HG02678 (cell line): ENCODE data around the gene RHOV.
A peak's percentile ranks its signal among the peaks of the same experiment; 100 is the strongest.

Source experiments
- ATAC-seq: cut with Tn5 transposase; IDR thresholded peaks from one replicate; pipeline ENCODE4 v1.9.1; 2021; ENCODE audit warnings: mild to moderate bottlenecking, moderate library complexity; ENCODE audit not compliant: unreplicated experiment

The RHOV gene, protein sequence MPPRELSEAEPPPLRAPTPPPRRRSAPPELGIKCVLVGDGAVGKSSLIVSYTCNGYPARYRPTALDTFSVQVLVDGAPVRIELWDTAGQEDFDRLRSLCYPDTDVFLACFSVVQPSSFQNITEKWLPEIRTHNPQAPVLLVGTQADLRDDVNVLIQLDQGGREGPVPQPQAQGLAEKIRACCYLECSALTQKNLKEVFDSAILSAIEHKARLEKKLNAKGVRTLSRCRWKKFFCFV

DNA sequence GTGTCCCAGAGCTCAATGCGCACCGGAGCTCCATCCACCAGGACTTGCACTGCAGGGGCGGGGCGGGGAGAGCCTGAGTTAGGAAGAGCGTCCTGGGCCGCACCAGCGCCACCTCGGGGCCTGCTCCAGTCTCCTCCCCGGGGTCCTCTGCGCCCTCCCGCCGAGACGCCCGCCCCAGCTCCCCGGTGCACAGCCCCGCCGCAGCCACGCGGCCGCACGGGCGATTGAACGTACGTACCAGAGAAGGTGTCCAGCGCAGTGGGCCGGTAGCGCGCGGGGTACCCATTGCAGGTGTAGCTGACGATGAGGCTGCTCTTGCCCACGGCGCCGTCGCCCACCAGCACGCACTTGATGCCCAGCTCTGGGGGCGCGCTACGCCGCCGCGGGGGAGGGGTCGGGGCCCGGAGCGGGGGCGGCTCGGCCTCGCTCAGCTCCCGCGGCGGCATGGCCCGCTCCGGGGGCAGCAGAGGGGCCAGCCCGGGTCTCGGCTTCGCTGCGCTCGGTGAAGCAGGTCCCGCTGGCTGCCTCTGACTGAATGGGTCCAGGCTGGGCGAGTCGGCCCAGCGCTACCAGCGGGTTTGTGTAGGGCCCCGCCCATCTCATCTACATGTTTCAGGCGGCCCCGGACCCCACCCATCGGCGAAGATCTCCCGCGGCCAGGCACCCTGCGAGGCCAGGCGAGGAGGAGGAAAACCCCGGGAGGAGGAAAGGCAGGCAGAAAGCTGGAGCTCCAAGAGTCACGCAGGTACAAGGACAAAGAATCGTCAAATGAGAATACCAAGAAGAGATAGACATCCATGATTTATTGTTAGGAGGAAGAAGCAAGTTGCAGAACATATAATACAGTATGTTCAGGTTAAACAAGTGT is at the start of gene RHOV:
Gene RHOV (minus strand): TSS at position 541 of the 868 bp plus-strand sequence. CDS start 95 bp downstream, at position 446.
- peak; percentile 53 for ATAC-seq

DNA sequence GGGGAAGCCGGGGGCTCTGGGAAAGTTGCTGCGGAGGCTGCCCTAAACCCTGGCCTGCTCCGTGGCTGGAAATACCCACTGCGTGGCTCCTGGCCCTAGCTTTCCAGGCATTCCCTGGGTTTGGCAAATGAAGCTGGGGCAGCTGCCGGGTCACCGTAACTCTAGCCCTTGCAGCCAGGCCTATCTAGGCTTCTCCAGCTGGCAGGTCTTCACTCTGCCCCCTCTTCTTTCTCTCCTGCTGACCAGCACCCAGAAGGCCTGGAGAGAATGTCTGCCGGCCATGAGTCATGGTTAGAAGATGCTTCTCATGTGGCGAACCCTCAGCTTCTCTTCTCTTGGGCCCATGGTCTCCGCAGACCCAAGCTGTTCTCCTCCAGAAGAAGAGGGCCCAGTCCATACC is 49.5 kb upstream of the RHOV start:
- no peak for ATAC-seq

DNA sequence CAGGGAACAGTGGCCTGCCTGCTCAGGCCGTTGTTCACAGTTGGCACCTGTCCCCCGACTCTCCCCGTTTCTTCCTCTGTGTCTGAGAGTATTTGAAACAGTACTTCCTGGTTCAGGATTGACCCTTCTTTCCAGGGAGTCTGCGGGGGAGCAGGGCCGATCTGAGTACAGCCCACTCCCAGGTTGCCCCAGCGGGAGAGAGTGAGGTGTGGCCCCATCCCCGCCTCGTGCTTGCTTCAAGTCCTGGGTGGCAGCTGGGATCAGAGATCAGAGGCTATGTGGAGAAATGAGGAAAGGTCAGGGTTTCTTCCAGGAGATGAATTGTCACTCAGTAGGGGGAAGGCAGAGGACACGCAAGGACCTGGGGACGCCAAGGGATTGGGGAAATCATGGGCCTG is 48.6 kb upstream of the RHOV start:
- no peak for ATAC-seq

DNA sequence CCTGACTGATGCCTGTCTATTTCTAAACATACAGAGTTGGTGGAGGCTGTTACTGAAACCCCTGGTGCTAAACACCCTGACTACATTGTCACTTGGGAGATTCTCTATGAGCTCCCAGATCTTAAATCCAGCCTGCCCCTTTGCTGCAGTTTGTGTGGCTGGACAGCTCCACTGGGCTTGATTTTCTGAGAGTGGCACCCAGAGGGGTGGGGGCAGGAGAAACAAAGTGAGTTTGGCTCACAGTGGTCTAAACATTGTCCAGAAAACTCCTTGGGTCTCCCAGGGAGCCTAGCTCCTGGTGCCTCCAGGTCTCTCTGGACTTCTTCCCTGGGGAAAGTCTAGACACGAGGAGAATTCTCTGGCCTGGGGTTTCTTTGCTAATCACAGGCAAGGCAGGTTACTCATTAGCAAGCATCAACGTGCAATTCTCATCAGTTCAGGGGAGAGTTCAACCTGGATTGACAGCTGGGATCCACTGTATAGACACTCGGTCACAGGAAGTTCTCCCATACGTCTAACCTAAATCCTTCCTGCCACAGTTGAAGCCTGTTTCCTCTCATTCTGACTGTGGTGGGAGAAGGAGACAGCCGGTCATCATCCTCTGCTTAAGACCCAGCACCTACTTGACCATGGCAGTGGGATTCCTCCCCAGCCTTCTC is 48.0 kb upstream of the RHOV start:
- ATAC-seq: no peak

DNA sequence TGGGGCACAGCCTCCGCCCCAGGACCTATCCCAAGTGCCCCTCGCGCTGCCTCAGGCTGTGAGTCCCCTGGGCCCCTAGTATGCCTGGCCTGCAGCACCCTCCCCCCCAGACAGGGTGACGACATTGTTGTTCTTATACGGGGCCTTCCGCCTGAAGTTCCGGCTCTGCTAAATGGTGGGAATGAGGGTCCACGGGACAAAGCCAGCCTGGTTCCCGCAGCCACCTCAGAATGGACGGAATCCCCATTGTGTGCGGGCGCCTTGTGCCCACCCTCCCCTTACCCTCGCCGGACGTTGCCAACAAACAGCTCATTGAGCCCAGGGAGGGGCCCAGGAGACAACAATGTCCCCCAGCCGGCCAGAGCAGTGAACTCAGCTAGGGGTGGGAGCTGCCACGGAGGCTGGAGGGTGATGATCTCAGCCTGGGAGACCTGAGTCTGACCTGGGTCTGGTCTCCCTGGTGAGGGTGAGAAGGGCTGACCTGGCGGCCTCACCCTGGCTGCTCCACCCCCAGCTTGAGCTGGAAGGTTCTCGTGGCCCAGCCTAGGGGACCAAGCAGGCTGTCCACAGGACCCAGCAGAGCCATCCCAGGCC is 44.9 kb upstream of the RHOV start:
- ATAC-seq: no peak

DNA sequence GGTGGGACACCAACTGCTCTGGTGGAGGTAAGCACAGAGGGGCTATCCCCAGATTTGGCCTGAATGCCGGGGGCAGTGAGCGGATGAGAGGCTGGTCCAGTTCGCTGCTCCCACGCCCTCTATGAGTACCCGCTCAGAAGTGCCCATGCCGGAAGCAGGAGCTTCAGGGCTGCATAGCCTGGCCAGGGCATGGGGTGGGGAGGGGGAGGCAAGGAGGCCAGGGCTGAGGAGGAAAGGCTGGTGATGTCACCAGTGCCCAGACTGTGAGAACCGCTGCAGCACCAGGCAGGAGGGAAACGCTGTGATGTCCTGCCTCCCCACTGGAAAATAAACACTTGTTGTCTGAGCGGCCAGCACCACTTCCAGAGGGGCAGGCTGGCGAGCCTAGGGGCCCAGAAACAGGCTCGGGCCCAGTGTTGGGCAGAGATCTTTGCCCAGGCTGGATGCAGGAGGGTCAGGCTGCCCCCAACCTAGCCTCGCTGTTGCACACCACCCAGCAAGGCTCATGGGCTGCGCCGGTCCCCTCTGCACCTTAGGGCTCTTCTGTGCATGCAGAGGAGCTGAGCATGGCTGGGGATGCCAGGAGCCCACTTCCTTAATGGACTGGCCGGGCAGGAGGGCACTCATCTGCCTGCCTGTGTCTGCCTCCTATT is 44.2 kb upstream of the RHOV start:
- ATAC-seq: no peak

DNA sequence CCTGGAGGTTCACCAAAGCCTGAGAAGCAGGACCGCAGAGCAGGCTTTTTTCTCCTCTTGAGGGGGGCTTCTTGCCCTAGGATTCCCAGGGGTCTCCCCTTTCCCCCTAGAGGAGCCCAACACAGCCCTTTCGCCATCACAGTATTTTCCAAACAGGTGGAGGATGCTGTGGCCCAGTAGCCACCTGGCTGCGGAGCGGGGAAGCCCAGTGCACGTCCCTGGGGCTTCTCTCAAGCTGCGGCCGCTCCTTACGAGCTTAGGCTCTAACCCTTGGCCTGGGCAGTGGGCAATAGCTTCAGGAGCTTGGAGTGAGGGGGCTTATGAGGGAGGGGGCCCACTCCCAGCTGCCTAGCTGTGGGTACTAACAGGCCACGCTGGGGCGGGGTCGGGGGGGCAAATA is 43.6 kb upstream of the RHOV start:
- no peak for ATAC-seq

DNA sequence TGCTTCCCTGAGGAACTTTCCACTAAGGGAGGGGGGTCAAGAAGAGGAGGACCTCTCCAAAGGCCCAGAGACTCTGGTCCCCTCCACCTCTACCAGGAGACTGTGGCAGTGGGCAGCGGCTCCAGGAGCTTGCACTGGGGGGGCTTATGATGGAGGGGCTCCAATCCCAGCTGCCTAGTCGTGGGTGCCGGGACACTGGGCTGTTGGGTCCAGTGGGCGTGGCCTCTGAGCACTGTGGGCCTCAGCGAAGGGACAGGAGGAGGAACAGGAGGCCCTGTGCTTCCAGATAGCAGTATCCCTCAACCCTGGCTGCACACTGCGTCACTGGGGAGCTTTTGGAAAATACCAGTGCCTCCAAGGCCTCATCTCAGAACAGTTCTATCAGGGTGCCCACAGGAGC is 41.6 kb upstream of the RHOV start:
- no peak for ATAC-seq

DNA sequence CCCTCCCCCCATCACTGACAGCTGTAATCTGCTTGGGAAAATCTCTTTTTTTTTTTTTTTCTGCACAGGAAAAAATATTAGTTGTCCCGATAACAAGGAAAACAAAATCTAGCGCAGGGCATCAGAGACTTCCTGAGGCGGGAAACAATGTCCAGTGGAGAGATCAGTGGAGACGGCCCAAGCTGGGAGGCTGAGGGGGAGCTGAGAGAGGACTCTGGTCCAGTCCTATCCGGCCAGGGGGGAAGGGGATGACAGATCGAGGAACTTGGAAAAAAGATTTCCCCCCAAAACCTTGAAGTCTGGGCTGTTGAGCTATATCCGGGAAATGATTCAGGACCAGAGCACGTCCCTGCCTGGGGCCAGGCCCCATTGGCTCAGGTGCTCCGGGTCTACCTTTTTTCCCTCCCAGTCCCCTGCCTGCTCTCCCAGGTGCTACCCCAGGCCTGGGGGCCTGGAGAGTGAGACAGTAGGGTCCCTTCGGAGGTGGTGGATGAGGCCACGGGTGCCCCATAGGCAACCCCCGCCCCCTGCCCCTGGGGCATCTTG is 41.2 kb upstream of the RHOV start:
- ATAC-seq: no peak

DNA sequence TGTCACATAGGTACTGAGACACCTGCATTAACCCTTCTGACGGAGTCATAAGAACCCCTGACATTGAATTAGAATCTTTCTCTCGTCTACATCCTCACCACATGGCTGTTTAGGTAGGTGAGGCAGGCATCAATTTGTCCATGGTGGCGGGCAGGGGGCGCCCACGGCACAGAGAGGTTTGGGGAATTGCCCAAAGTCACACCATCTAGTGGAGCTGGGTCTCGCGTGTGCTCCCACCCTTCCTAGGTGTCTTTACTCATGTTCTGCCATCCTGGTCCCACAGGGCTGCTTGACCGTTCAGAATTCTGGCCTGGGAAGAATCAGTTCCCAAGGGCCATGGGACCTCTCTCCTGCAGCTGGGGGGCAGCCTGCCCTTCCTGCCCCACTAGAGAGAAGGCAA is 40.5 kb upstream of the RHOV start:
- ATAC-seq: no peak

DNA sequence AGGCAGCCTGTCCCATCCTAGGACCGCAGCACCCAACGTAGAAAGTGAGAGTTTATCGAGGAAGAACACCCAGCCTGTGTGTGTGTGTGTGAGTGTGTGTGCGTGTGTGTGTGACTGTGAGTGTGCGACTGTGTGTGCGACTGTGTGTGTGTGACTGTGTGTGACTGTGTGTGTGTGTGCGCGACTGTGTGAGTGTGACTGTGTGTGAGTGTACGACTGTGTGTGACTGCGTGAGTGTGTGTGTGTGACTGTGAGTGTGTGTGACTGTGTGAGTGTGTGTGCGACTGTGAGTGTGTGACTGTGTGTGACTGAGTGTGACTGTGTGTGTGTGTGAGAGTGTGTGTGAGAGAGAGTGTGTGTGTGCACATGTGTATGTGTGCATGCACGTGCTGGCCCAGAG is 40.0 kb upstream of the RHOV start:
- no peak for ATAC-seq

DNA sequence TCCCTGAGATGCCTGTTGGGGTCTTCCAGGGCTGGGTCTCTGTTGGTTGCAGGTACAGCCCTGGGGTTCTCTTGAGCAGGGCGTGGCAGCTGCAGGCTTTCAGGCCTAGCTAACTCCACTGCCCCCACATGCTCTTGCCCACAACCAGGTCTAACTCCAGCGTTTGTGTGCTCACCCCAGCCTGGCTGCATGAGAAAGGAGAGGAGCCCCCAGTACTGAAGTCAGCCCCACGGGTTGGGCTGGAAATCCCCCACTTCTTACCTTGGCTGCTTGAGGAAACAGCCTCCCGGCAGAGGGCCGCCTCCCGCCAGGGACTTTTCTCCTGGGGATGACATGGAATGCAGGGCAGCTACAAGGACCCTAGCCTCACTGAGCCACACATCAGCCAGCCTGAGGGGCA is 38.4 kb upstream of the RHOV start:
- no peak for ATAC-seq

DNA sequence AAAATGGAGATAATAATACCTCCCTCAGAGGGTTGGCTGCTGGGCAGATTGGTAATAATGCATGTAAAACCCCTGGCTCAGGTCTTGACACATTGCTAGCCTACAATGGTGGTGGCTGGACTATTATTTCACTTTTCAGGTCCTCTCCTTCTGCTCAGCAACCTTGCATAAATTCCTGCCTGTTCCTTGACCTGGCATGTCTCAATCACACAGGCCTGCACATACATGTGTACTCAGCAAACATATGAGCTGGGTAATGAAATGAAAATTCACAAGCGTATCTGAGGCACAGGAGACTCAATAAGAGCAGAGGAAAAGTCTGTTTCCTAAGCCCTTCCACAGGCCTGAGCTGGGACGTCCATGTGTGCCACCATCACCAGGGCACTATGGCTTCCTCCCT is 37.7 kb upstream of the RHOV start:
- ATAC-seq: no peak

DNA sequence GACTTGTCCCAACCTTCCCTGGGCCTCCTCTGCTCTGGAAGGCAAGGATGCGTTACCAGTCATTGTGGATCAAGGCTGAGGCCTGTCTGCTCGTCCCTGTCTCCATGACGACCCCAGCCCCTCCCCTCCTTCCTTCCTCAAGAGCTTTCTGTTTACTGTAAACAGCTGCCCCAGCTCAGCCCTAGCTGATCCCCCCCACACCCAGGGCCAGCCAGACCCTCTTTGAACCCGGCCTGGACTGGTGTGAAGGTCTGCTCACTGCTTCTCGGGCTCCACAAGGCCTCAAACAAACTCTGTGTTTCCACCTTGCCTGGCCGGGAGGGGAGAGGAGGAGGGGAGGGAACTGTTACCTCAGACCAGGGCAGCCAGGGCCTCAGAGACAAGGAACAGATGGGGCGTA is 37.1 kb upstream of the RHOV start:
- no peak for ATAC-seq

DNA sequence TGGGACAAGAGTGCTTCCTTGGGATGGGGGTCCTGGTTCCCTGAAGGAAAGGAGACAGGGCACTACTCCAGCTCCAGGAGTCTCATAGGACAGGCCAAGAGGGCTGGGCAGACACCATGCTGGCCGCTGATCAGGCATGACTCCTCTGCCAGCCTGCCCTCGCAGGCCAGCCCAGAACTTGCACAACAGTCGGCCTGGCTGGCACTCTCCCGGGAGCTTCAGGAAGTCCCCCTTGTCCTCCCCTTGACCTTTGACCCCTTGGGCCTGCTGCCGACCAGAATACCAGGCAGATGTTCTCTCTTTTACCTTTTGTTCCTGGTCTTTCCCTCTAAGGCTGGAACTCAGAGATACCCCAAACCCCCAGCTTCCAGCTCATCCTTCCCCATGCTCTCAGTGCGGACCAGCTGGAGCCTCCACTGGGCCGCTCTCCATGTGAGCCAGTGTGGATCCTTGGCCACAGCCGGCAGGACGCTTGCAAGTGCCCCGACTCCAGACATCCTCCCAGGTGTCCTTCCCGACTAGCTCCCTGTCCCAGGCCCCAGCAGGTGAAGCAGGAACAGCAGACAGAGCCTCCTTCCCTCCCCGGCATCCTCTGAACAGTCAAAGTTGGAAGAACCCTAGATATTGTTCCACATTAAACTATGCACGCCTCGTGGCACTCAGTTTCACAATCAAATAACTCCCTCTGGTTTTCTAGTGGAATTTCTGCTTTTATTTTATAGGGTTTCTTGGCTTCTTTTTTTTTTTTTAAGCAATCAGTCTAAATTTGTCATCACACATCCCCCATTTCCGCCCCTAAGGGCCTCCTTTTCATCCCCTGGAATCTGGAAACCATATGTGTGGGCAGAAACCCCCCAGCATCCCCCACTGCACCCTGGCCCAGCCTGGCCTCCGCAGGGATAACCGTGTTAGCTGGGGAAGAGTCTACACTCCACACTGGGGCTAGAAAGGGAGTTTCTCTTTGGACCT is 35.9 kb upstream of the RHOV start:
- no peak for ATAC-seq

DNA sequence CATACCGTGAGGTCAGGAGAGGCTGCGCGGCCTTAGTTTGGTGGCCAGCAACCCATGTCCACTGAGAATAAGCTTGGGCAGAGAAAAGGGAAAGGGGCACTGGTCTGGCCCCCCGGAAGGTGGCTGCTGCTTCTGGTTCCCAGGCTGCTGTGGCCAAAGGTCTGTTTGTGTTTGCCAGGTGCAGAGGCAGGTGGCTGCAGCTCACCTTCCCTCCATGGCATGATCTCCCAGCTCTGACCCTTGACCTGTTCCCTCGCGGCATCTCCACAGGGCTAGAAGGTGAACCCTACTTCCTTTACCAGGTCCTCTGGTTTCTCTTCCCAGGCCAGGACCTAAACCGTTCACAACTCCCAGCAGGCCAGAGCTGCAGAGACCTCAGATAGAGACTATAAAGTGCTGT is 34.1 kb upstream of the RHOV start:
- no peak for ATAC-seq

DNA sequence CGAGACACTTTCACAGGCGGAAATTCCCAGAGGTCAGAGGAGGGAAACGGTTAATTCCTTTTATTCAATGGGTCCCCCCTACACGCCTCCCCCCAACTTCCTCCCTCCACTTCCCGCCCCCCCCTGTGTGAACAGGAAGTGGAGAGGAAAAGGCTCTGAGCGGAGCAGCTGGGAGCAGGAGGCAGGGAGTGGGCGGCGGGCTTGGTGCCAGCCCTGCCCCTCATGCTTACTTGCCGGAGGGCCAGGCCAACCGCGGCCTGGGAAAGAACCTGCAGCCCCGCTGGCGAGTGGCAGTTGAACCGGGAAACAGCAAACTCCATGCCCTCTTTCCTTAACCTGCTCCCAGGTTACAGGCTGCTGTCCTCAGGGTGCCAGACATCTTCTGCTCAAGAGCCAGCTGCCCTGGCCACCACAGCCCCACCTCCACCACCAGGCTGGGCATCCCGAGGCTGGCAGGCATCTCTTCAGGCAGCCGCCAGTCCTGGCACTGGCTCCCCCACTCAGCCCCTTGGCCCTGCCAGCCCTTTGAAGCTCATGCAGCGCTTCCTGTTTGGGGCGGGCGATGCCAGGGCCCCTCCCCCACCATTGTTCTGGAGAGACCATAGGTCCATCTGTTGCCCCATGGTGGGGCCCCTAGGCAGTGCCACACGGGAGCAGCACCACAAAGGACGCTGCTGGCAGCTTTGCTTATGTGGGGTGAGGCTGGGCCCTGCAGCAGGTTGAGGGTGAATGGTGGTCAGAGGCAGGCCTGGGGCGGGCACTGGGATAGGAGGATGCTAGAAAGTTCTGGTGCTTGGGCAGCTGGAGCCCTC is 33.2 kb upstream of the RHOV start:
- ATAC-seq: no peak

DNA sequence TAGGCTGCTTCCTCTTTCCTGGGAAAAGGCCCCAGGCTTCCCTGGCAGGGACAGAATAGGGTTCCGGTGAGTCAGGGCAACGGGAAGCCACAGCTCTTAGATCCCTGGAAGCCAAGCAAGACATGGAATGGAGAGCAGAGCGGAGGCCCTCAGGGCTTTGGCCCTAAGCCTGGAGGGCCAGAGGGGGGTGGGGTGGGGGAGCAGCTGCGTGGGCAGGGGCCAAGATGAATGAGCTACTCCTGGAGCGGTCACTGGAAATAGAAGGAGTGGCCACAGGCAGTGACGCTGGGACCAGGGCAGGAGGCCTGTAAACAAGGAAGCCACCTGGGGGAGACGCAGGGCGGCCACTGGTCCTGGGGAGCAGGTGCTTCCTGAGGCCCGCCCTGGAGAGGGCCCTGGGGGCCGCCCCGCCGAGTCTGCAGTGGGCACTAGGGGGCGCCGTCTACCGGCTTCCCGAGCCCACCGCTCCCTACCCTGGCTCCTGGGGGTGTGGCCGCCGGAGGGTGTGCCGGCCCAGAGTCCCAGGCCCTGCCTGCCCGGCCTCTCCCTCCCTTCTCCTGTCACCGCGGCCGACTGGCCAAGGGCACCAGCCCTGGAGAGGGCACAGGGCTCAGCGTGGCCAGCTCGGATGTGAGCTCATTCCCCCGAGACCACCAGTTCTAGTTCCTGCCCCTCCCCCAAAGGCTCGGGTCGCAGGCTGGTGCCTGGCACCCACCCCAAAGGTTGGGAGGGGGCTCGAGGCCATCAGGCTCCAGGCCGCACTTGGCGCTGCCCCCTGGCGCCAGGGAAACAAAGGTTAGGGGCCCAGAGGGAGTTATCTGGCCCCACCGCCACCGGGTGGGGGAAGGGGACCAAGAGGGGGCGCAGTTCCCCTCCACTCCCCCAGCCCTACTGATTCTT is 32.3 kb upstream of the RHOV start:
- ATAC-seq: peak; percentile 78
